Measurements from ENCODE around the gene UMODL1. TPM values are rescaled to one million over a fixed set of nuclear protein-coding genes. Genes with fewer than 3 reads are reported as not detected.
A peak's percentile ranks its signal among the peaks of the same experiment; 100 is the strongest.

The UMODL1 gene
- total and polyA plus RNA-seq, 5 donors from 2014 or later, result 0.05 to 0.35 (median 0.07) TPM; not detected in 1

GRCh38 chr21:42127164-42128150, 56.3 kb downstream of the UMODL1 start:
- no peaks in the 10 kb centered on the region for H3K36me3 Mint-ChIP-seq
- Histone ChIP-seq H3K27me3 (ENCODE audit: control insufficient read depth, insufficient read depth, low read length) (peaks cover 6% of the 10 kb centered on the region), H3K36me3 (ENCODE audit: control insufficient read depth, insufficient read depth, low read length) (no peaks in the 10 kb centered on the region), H3K27ac (ENCODE audit: insufficient read depth, low read length, poor library complexity, severe bottlenecking) (no peak overlapping the region), H3K9me3 (ENCODE audit: control insufficient read depth in 2 of 2, low read length in 2 of 2) (no peaks in the 10 kb centered on the region), H3K4me1 (ENCODE audit: control insufficient read depth, insufficient read depth, low read length, poor library complexity, severe bottlenecking) (no peaks in the 10 kb centered on the region), H3K4me3 (ENCODE audit: low read depth, low read length) (no peak overlapping the region)
- no peak overlapping the region for H3K27ac Mint-ChIP-seq
- no peak for ATAC-seq (ENCODE audit: low read depth in 2 of 2)
- no peak for DNase-seq
- no peak overlapping the region for H3K4me3 Mint-ChIP-seq
- peaks cover 9% of the 10 kb centered on the region for H3K27me3 Mint-ChIP-seq
- H3K9me3 Mint-ChIP-seq, result peaks cover 0 to 1% (median 0%) of the 10 kb centered on the region in 7 donors
- peaks cover 0 to 9% (median 3%) of the 10 kb centered on the region in 4 donors for H3K4me1 Mint-ChIP-seq

DNA sequence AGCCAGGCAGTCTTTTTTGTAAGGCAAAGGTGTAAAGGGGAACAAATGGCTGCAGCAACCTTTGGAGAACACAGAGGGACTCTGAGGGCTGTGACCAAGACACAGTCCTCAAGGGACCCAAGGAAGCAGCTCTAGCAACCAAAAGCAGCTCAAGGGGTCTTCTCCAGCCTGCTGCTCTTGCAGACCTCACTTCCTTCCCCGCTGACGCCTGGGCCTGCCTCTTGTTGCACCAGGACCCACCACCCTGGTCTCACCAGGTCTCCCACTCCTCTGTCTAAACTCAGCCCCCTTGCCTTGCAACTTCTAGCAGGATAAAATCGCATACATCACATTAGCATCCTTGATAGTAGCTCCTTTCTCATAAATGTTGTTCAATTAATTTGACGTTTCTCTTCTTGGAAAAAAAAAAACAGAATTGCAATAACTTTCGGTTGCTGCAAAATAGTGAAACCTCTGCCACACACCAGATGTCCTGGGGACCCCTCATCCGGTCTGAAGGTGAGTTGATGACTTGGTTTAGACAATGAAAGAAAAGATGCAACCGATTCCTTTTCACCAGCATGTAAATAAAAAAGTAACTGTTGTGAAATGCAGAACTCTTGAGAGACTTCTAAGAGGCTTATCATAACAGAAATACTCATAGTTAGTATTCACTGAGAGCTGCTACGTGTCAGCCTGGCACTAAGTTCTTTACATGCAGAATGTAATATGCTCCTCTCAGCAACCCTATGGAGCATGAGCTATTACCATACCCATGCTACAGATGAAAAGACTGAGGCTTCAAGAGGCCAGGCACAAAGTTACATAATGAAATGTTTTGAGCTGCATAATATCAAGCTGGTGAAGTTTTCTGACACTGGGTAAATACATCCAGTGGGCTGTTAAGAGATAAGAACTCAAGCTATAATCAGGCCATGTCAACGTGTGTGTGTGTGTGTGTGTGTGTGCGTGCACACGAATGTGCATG, 58.5 kb downstream of the UMODL1 start:
- H3K4me3 ChIP-seq (ENCODE audit: low read depth, low read length), result no peak overlapping the region
- peaks cover 3% of the 10 kb centered on the region for H3K27me3 ChIP-seq (ENCODE audit: control insufficient read depth, insufficient read depth, low read length)
- H3K36me3 ChIP-seq (ENCODE audit: control insufficient read depth, insufficient read depth, low read length), result no peaks in the 10 kb centered on the region
- Mint-ChIP-seq H3K4me3 (no peak overlapping the region), H3K9me3 (peaks cover 0 to 1% (median 0%) of the 10 kb centered on the region in 7 donors), H3K27ac (peak overlapping the region in 2 of 3 donors; percentile 56 to 81), H3K4me1 (peaks cover 0 to 5% (median 2%) of the 10 kb centered on the region in 4 donors), H3K27me3 (peaks cover 9% of the 10 kb centered on the region), H3K36me3 (no peaks in the 10 kb centered on the region)
- no peaks in the 10 kb centered on the region for H3K9me3 ChIP-seq (ENCODE audit: control insufficient read depth in 2 of 2, low read length in 2 of 2)
- DNase-seq (peak in 1 of 3 donors; percentile 79), ATAC-seq (ENCODE audit: low read depth in 2 of 2) (peak; percentile 36 to 37)
- no peaks in the 10 kb centered on the region for H3K4me1 ChIP-seq (ENCODE audit: control insufficient read depth, insufficient read depth, low read length, poor library complexity, severe bottlenecking)
- no peak overlapping the region for H3K27ac ChIP-seq (ENCODE audit: insufficient read depth, low read length, poor library complexity, severe bottlenecking)

DNA sequence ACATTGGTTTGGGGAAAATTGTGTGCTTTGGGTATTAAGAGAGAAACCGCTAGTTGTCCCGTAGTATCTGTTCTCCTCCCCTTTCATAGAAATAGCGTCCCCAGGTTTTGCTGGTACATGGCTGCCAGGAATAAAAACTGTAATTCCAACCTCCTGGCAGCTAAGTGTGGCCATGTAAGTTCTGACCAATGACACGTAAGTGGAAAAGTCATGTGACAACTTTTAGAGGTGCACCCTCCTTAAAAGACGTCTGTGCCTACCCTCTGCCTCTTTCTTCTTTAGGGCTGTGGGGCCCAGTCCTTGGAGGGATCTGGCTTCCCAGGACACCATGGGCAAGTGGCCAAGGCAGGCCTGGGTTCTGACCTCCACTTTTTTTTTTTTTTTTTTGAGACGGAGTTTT, 59.3 kb downstream of the UMODL1 start:
- Histone ChIP-seq H3K4me1 (ENCODE audit: control insufficient read depth, insufficient read depth, low read length, poor library complexity, severe bottlenecking) (no peaks in the 10 kb centered on the region), H3K36me3 (ENCODE audit: control insufficient read depth, insufficient read depth, low read length) (no peaks in the 10 kb centered on the region)

GRCh38 chr21:42132183-42132582, 61.1 kb downstream of the UMODL1 start:
- Histone ChIP-seq H3K27me3 (ENCODE audit: control insufficient read depth, insufficient read depth, low read length) (peaks cover 3% of the 10 kb centered on the region), H3K9me3 (ENCODE audit: control insufficient read depth in 2 of 2, low read length in 2 of 2) (no peaks in the 10 kb centered on the region), H3K4me3 (ENCODE audit: low read depth, low read length) (no peak overlapping the region), H3K4me1 (ENCODE audit: control insufficient read depth, insufficient read depth, low read length, poor library complexity, severe bottlenecking) (no peaks in the 10 kb centered on the region), H3K27ac (ENCODE audit: insufficient read depth, low read length, poor library complexity, severe bottlenecking) (no peak overlapping the region), H3K36me3 (ENCODE audit: control insufficient read depth, insufficient read depth, low read length) (no peaks in the 10 kb centered on the region)
- no peak for DNase-seq
- ATAC-seq (ENCODE audit: low read depth in 2 of 2), result no peak
- no peak overlapping the region for H3K27ac Mint-ChIP-seq
- peaks cover 0 to 1% (median 0%) of the 10 kb centered on the region in 7 donors for H3K9me3 Mint-ChIP-seq
- H3K36me3 Mint-ChIP-seq, result no peaks in the 10 kb centered on the region
- peaks cover 0 to 5% (median 2%) of the 10 kb centered on the region in 4 donors for H3K4me1 Mint-ChIP-seq
- no peak overlapping the region for H3K4me3 Mint-ChIP-seq
- H3K27me3 Mint-ChIP-seq, result peaks cover 9% of the 10 kb centered on the region

More for the DNA sequence above, 59.3 kb downstream of the UMODL1 start:
- no peak for DNase-seq
- Histone ChIP-seq H3K27me3 (ENCODE audit: control insufficient read depth, insufficient read depth, low read length) (peaks cover 3% of the 10 kb centered on the region), H3K4me3 (ENCODE audit: low read depth, low read length) (no peak overlapping the region), H3K9me3 (ENCODE audit: control insufficient read depth in 2 of 2, low read length in 2 of 2) (no peaks in the 10 kb centered on the region), H3K27ac (ENCODE audit: insufficient read depth, low read length, poor library complexity, severe bottlenecking) (no peak overlapping the region)
- Mint-ChIP-seq H3K9me3 (peaks cover 0 to 1% (median 0%) of the 10 kb centered on the region in 7 donors), H3K4me3 (no peak overlapping the region), H3K36me3 (no peaks in the 10 kb centered on the region), H3K27ac (peak overlapping the region in 1 of 3 donors; percentile 56), H3K4me1 (peaks cover 0 to 5% (median 2%) of the 10 kb centered on the region in 4 donors), H3K27me3 (peaks cover 9% of the 10 kb centered on the region)
- no peak for ATAC-seq (ENCODE audit: low read depth in 2 of 2)

DNA sequence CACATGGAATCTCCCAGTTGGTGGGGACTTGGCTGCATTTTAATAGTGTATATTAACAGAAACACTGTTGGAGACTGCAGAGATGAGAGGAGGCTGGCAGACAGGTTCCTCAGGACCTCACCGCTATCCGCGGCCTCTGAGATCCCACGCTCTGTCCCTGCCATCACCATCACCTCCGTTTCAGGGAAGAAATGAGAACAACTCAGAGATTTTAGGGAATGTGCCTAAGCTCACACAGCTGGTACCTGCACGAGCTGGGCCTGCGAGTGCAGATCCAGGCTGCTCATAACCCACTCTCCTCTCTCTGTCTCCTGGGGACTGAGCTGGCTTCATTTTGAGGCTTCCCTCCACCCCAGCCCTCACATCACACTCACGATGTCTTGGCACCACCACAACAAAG, 62.0 kb downstream of the UMODL1 start:
- peaks cover 0 to 1% (median 0%) of the 10 kb centered on the region in 7 donors for H3K9me3 Mint-ChIP-seq
- Histone ChIP-seq H3K27me3 (ENCODE audit: control insufficient read depth, insufficient read depth, low read length) (peaks cover 3% of the 10 kb centered on the region), H3K4me3 (ENCODE audit: low read depth, low read length) (no peak overlapping the region), H3K9me3 (ENCODE audit: control insufficient read depth in 2 of 2, low read length in 2 of 2) (no peaks in the 10 kb centered on the region), H3K27ac (ENCODE audit: insufficient read depth, low read length, poor library complexity, severe bottlenecking) (no peak overlapping the region), H3K36me3 (ENCODE audit: control insufficient read depth, insufficient read depth, low read length) (no peaks in the 10 kb centered on the region), H3K4me1 (ENCODE audit: control insufficient read depth, insufficient read depth, low read length, poor library complexity, severe bottlenecking) (no peaks in the 10 kb centered on the region)
- DNase-seq (no peak), ATAC-seq (ENCODE audit: low read depth in 2 of 2) (no peak)
- H3K27ac Mint-ChIP-seq, result no peak overlapping the region
- no peak overlapping the region for H3K4me3 Mint-ChIP-seq
- no peaks in the 10 kb centered on the region for H3K36me3 Mint-ChIP-seq
- H3K27me3 Mint-ChIP-seq, result peaks cover 9% of the 10 kb centered on the region
- H3K4me1 Mint-ChIP-seq, result peaks cover 0 to 5% (median 2%) of the 10 kb centered on the region in 4 donors

DNA sequence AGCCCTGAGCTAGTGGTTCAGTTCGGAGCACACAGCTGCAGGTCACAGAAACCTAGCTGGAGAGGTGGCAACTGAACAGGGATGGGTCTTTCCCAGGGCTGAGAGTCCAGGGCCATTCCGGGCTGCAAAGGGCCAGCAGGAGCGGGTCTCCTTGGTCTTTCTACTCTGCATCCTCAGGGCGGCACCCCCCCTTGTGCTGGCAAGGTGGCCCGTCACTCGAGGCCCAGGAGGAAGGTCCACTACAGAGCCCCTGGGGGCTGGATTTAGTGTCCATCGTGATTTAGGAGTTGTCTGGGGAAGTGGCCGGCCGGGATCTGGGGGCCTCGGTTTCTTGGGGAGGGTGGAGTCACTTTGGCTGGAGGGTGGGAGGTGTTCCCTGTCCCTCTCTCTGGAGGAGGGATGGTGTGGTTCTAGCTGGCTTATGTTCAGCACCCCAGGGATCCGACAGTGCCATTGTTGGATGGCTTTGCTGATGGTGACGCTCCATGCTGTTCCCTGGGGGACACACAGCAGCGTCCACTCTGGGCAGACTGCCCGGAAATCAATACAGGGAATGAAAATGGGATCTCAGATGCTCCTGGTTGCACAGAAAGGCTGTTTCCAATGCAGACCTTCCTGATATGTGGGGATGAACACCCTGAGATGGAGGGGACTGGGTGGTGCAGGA, 64.4 kb downstream of the UMODL1 start:
- no peak overlapping the region for H3K27ac Mint-ChIP-seq
- H3K4me3 Mint-ChIP-seq, result no peak overlapping the region
- H3K9me3 Mint-ChIP-seq, result no peaks in the 10 kb centered on the region
- Histone ChIP-seq H3K4me1 (ENCODE audit: control insufficient read depth, insufficient read depth, low read length, poor library complexity, severe bottlenecking) (no peaks in the 10 kb centered on the region), H3K27me3 (ENCODE audit: control insufficient read depth, insufficient read depth, low read length) (peaks cover 3% of the 10 kb centered on the region), H3K4me3 (ENCODE audit: low read depth, low read length) (no peak overlapping the region), H3K36me3 (ENCODE audit: control insufficient read depth, insufficient read depth, low read length) (no peaks in the 10 kb centered on the region), H3K9me3 (ENCODE audit: control insufficient read depth in 2 of 2, low read length in 2 of 2) (no peaks in the 10 kb centered on the region), H3K27ac (ENCODE audit: insufficient read depth, low read length, poor library complexity, severe bottlenecking) (no peak overlapping the region)
- no peaks in the 10 kb centered on the region for H3K36me3 Mint-ChIP-seq
- peaks cover 5% of the 10 kb centered on the region for H3K27me3 Mint-ChIP-seq
- ATAC-seq (ENCODE audit: low read depth in 2 of 2) (no peak), DNase-seq (no peak)
- no peaks in the 10 kb centered on the region for H3K4me1 Mint-ChIP-seq
